ENCODE results near the gene PSMA2. TPM values are rescaled to one million over a fixed set of nuclear protein-coding genes. Genes with fewer than 3 reads are reported as not detected.

PSMA2 gene
- total RNA-seq: 24.7 and 33.5 TPM in 2 replicates

GRCh38 chr7:42931834-42932651 lies at the start of gene PSMA2, which contains the start of gene MRPL32:
Gene PSMA2 (minus strand): TSS chr7:42932174. CDS start chr7:42932158, 16 bp downstream.
Gene MRPL32 (plus strand): TSS chr7:42932376. CDS start chr7:42932387, 11 bp downstream.

GRCh38 chr7:42911454-42912447 lies 20.2 kb downstream of the PSMA2 start, which contains the start of gene C7orf25:
Gene C7orf25 (minus strand): TSS chr7:42912070. CDS start chr7:42910900, 1,170 bp downstream.

Other genes with a start within 250 kb of the PSMA2 start
- gene C7orf25, start 20.1 kb downstream of the PSMA2 start, total RNA-seq: 4.9 and 8.9 TPM in 2 replicates
- 34.8 and 38.7 TPM in 2 replicates for gene MRPL32, start 202 bp upstream of the PSMA2 start, total RNA-seq
- 0.26 and 0.33 TPM in 2 replicates for gene HECW1, start 180.5 kb upstream of the PSMA2 start, total RNA-seq

Data from smooth muscle cell of the pulmonary artery (primary cell).